Measurements from ENCODE around the gene RHCE.
"Not testable (repeated sequence)": the region's sequence is repeated elsewhere in the genome, so short reads cannot be mapped to it uniquely, and the experiment has no call there.

Gene RHCE

GRCh38 chr1:25405731-25406305, 14.8 kb downstream of the RHCE start:
- H3K36me3 ChIP-seq (ENCODE audit: insufficient read depth, low read length); H2AFZ ChIP-seq (ENCODE audit: low read depth, low read length); H3K4me3 ChIP-seq (ENCODE audit: low read length); H3K27me3 ChIP-seq (ENCODE audit: insufficient read depth, low read length); H3K9me3 ChIP-seq (ENCODE audit: low read length); H3K4me1 ChIP-seq (ENCODE audit: insufficient read depth, low read length): not testable (repeated sequence)

- not testable (repeated sequence) for H3K4me1 ChIP-seq (ENCODE audit: insufficient read depth, low read length); H3K27me3 ChIP-seq (ENCODE audit: insufficient read depth, low read length); H3K9me3 ChIP-seq (ENCODE audit: low read length); H2AFZ ChIP-seq (ENCODE audit: low read depth, low read length); H3K36me3 ChIP-seq (ENCODE audit: insufficient read depth, low read length); H3K4me3 ChIP-seq (ENCODE audit: low read length)
Observed at GRCh38 chr1:25402947-25403803, 17.4 kb downstream of the RHCE start.

GRCh38 chr1:25398079-25398478, 22.5 kb downstream of the RHCE start:
- not testable (repeated sequence) for H2AFZ ChIP-seq (ENCODE audit: low read depth, low read length); H3K4me1 ChIP-seq (ENCODE audit: insufficient read depth, low read length); H3K27me3 ChIP-seq (ENCODE audit: insufficient read depth, low read length); H3K36me3 ChIP-seq (ENCODE audit: insufficient read depth, low read length); H3K4me3 ChIP-seq (ENCODE audit: low read length); H3K9me3 ChIP-seq (ENCODE audit: low read length)

GRCh38 chr1:25397549-25397948, 23.1 kb downstream of the RHCE start:
- not testable (repeated sequence) for H3K4me3 ChIP-seq (ENCODE audit: low read length); H3K4me1 ChIP-seq (ENCODE audit: insufficient read depth, low read length); H3K27me3 ChIP-seq (ENCODE audit: insufficient read depth, low read length); H2AFZ ChIP-seq (ENCODE audit: low read depth, low read length); H3K9me3 ChIP-seq (ENCODE audit: low read length); H3K36me3 ChIP-seq (ENCODE audit: insufficient read depth, low read length)

GRCh38 chr1:25392841-25393240, 27.8 kb downstream of the RHCE start:
- no peak overlapping the region for H3K4me3 ChIP-seq (ENCODE audit: low read length)
- H2AFZ ChIP-seq (ENCODE audit: low read depth, low read length), result no peak overlapping the region
- no peaks in the 10 kb centered on the region for H3K4me1 ChIP-seq (ENCODE audit: insufficient read depth, low read length)

GRCh38 chr1:25389721-25390120, 30.9 kb downstream of the RHCE start:
- H3K9me3 ChIP-seq (ENCODE audit: low read length); H3K4me3 ChIP-seq (ENCODE audit: low read length); H3K36me3 ChIP-seq (ENCODE audit: insufficient read depth, low read length); H3K27me3 ChIP-seq (ENCODE audit: insufficient read depth, low read length); H3K4me1 ChIP-seq (ENCODE audit: insufficient read depth, low read length); H2AFZ ChIP-seq (ENCODE audit: low read depth, low read length): not testable (repeated sequence)

More at GRCh38 chr1:25392841-25393240, 27.8 kb downstream of the RHCE start:
- Histone ChIP-seq H3K27me3 (ENCODE audit: insufficient read depth, low read length) (no peaks in the 10 kb centered on the region), H3K36me3 (ENCODE audit: insufficient read depth, low read length) (no peaks in the 10 kb centered on the region), H3K9me3 (ENCODE audit: low read length) (no peaks in the 10 kb centered on the region)

- not testable (repeated sequence) for H3K4me1 ChIP-seq (ENCODE audit: insufficient read depth, low read length); H2AFZ ChIP-seq (ENCODE audit: low read depth, low read length); H3K36me3 ChIP-seq (ENCODE audit: insufficient read depth, low read length); H3K4me3 ChIP-seq (ENCODE audit: low read length); H3K9me3 ChIP-seq (ENCODE audit: low read length); H3K27me3 ChIP-seq (ENCODE audit: insufficient read depth, low read length)
Observed at GRCh38 chr1:25388691-25389090, 31.9 kb downstream of the RHCE start.

DNA sequence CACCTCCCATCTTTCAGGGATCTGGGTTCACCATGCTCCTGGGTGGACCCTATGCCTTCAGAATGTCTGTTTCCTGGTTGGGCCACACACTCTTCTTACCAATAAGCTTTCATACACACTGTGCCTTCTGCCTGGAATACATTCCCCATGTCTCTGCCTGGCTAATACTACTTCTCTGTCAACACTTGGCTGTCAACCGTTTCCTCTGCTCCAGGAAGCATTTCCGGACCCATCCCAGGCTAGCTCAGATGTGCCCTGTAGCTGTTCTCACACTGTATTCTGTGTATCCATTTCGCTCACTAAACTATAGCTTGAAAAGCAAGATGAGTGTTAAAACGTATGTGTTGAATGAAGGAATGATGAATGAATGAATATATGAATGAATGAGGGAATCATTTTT, 33.5 kb downstream of the RHCE start:
- H3K27me3 ChIP-seq (ENCODE audit: insufficient read depth, low read length); H2AFZ ChIP-seq (ENCODE audit: low read depth, low read length); H3K36me3 ChIP-seq (ENCODE audit: insufficient read depth, low read length); H3K4me1 ChIP-seq (ENCODE audit: insufficient read depth, low read length); H3K4me3 ChIP-seq (ENCODE audit: low read length); H3K9me3 ChIP-seq (ENCODE audit: low read length): not testable (repeated sequence)

DNA sequence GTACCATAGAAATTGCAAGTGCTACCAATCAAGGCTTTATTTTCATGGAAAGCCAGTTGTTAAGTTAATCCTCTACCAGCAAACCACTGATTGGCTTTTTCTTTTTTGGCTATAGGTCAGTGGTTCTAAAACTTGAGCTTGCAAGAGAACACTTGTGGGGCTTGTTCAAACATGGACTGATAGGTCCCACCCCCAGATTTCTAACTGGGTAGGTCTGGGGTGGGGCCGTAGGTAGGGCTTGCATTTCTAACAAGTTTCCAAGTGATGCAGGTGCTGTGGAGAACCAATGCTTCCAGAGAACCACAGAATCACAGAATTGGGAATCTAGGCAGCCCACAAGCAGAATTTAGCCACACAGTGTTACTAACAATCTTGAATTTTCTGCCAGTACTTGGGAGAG, 36.8 kb downstream of the RHCE start:
- not testable (repeated sequence) for H3K4me1 ChIP-seq (ENCODE audit: insufficient read depth, low read length); H3K36me3 ChIP-seq (ENCODE audit: insufficient read depth, low read length); H2AFZ ChIP-seq (ENCODE audit: low read depth, low read length); H3K4me3 ChIP-seq (ENCODE audit: low read length); H3K27me3 ChIP-seq (ENCODE audit: insufficient read depth, low read length); H3K9me3 ChIP-seq (ENCODE audit: low read length)

DNA sequence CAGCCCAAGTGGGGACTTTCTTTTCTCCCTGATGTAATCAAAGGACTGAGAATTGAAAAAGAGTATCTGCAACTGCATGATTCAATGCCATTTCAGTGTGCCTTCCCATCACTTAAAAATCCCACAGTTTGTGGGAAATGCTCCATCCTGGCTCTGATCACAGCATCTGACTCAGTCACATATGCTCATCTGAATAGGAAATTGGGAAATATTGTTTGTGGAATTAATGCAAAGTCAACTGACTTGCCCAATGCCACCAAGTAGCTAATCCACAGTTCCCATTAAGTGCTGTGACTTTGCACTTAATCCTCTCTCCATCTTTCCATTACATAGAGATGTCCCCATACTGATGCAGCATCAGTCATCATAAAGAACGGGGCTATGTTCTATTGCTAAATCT, 37.5 kb downstream of the RHCE start:
- H3K36me3 ChIP-seq (ENCODE audit: insufficient read depth, low read length); H3K4me3 ChIP-seq (ENCODE audit: low read length); H3K4me1 ChIP-seq (ENCODE audit: insufficient read depth, low read length); H3K27me3 ChIP-seq (ENCODE audit: insufficient read depth, low read length); H2AFZ ChIP-seq (ENCODE audit: low read depth, low read length); H3K9me3 ChIP-seq (ENCODE audit: low read length): not testable (repeated sequence)

DNA sequence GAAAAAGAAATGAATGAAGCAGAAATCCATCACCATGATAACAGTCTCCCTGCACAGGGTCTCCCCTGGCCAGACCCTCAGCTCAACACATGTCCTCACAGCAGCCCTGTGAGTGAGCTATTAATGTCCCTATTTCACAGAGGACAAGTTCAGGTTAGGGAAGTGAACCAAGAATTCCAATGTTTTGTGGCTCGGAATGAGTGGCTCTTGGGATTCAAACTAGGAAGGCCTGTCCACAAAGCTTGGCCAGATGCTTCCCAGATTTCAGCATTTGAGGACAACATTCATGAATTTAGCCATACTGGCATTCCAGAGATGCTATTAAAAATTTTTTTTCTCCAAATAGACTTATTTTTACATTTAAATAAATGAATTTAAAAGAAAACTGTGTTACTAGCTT, 38.1 kb downstream of the RHCE start:
- H2AFZ ChIP-seq (ENCODE audit: low read depth, low read length); H3K36me3 ChIP-seq (ENCODE audit: insufficient read depth, low read length); H3K4me1 ChIP-seq (ENCODE audit: insufficient read depth, low read length); H3K4me3 ChIP-seq (ENCODE audit: low read length); H3K27me3 ChIP-seq (ENCODE audit: insufficient read depth, low read length); H3K9me3 ChIP-seq (ENCODE audit: low read length): not testable (repeated sequence)

DNA sequence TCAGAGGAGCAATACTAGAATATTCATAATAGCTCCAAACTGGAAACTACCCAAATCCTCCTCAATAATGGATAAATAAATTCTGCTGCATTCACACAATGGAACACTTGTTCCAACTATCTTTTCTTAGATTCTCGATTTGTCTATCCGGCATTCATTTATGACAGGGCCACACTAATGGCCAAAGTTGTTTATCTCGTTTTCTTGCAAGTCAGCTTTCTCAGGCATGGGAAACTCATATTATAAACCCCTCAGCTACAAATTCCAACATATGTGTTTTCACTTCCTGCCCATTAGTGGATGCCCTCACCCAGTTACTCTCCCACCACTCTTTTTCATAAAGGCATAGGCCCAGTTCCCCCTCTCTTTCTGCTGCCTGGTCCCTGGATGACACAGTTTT, 42.3 kb downstream of the RHCE start:
- not testable (repeated sequence) for H3K27me3 ChIP-seq (ENCODE audit: insufficient read depth, low read length); H3K4me1 ChIP-seq (ENCODE audit: insufficient read depth, low read length); H2AFZ ChIP-seq (ENCODE audit: low read depth, low read length); H3K36me3 ChIP-seq (ENCODE audit: insufficient read depth, low read length); H3K4me3 ChIP-seq (ENCODE audit: low read length); H3K9me3 ChIP-seq (ENCODE audit: low read length)

DNA sequence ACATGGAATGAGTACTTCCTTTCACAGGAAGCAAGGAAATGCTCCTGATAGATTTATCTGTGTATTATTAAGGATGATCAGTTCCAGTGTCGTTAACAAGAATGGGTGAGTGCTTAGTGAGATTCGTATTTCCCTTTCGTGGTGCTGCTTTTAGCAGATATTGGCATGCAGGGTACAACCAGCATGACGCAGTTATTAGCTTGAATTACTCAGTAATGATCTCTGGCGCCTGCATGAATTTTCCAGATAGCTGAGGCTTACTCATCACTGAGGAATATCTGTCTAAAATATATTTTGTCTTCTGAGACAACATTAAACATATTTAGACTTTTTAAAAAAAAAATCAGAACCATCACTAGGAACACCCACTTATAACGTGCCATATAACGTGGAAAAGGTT, 48.9 kb downstream of the RHCE start:
- not testable (repeated sequence) for H3K9me3 ChIP-seq (ENCODE audit: low read length); H3K36me3 ChIP-seq (ENCODE audit: insufficient read depth, low read length); H3K27me3 ChIP-seq (ENCODE audit: insufficient read depth, low read length); H3K4me3 ChIP-seq (ENCODE audit: low read length); H2AFZ ChIP-seq (ENCODE audit: low read depth, low read length); H3K4me1 ChIP-seq (ENCODE audit: insufficient read depth, low read length)

GRCh38 chr1:25369691-25370271, 50.8 kb downstream of the RHCE start:
- H3K4me1 ChIP-seq (ENCODE audit: insufficient read depth, low read length); H3K36me3 ChIP-seq (ENCODE audit: insufficient read depth, low read length); H3K27me3 ChIP-seq (ENCODE audit: insufficient read depth, low read length); H3K4me3 ChIP-seq (ENCODE audit: low read length); H2AFZ ChIP-seq (ENCODE audit: low read depth, low read length); H3K9me3 ChIP-seq (ENCODE audit: low read length): not testable (repeated sequence)
